Measurements from ENCODE around the gene SPECC1. TPM values are rescaled to one million over a fixed set of nuclear protein-coding genes. Genes with fewer than 3 reads are reported as not detected.

Gene SPECC1
- total and polyA plus RNA-seq, 2 of the 4 experiments (the other 2 are of a cell fraction), result 16.9 to 26.2 TPM

DNA sequence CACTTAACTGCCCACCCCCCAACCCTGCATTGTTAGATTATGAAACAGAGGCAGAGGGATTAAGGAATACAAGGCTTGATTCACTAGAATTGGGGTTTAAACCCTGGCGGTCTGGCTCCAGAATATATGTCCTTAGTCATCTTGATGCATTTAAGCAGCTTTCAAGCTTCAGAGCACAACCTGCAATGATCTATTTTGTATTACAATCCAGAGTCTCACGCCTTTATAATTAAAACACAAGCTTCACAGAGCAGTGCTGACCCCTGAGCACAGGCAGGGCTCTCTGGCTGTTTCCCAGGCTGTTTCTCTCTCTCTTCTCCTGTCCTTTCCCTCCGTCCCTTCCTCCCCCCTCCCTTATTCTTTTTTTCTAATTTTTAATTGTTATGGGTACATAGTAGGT lies 209.1 kb downstream of the SPECC1 start:
- in situ Hi-C loops (cut with MboI; ENCODE audit: low sequenced_read_pairs), result loop anchor here (5.0 kb wide), 1 partner anchor 86 kb away; no protein-coding TSS in a partner anchor

More for the DNA sequence above, 209.1 kb downstream of the SPECC1 start:
- H4K8ac ChIP-seq (ENCODE audit: low read depth in 2 of 2, low read length in 2 of 2), result no peak overlapping the region
- no peak overlapping the region for H2BK5ac ChIP-seq (ENCODE audit: low read depth, low read length, poor library complexity, severe bottlenecking)
- dilution Hi-C loops (cut with HindIII; ENCODE audit: low sequenced_read_pairs, unreplicated experiment) (no loop called here), intact Hi-C loops (cut with micrococcal nuclease) (no loop called here)
- DNase-seq, result no peak
- no peak overlapping the region for H3K14ac ChIP-seq (replicated peaks; ENCODE audit: low read depth, low read length)
- H3K23ac ChIP-seq (ENCODE audit: low read depth, low read length), result no peak overlapping the region
- no peak overlapping the region for H3K27ac ChIP-seq (ENCODE audit: insufficient read depth, low read length)
- H3K27me3 ChIP-seq (ENCODE audit: control insufficient read depth, insufficient read depth, low read length), result no peaks in the 10 kb centered on the region
- no peak overlapping the region for H3K18ac ChIP-seq (ENCODE audit: low read depth, low read length)
- BruUV-seq (replicated peaks), result no TSS peak
- no peak overlapping the region for H3K4me3 ChIP-seq (ENCODE audit: insufficient read depth, low read depth, low read length)
- H3K9me3 ChIP-seq (ENCODE audit: control insufficient read depth, insufficient read depth, low read length), result no peaks in the 10 kb centered on the region
- ChIA-PET POLR2A (ENCODE audit: unreplicated experiment) (no interaction called here), CTCF (no interaction called here)
- no CpG with 5 or more reads among the region's 3 CpGs for WGBS, 2 experiments (ENCODE audit: extremely low coverage in 2 of 2, insufficient read length in 1 of 2)
- no peaks in the 10 kb centered on the region for H3K9me1 ChIP-seq (ENCODE audit: insufficient read depth, low read length)
- H2BK20ac ChIP-seq (ENCODE audit: low read depth, low read length), result no peak overlapping the region
- no peak for ATAC-seq (ENCODE audit: low read depth)
- no peak overlapping the region for H3K9ac ChIP-seq (ENCODE audit: low read depth, low read length)
- no peak overlapping the region for H2AFZ ChIP-seq (replicated peaks; ENCODE audit: low read length, poor library complexity)
- H2BK120ac ChIP-seq (ENCODE audit: low read depth, low read length), result no peak overlapping the region
- TF ChIP-seq CHD1 (IDR thresholded peaks at IDR 0.05; ENCODE audit: low read depth, low read length) (no peak), MAFK (IDR thresholded peaks at IDR 0.05; ENCODE audit: low read depth, low read length) (no peak), RAD21 (IDR thresholded peaks at IDR 0.05; ENCODE audit: low read length) (no peak), POLR2A (IDR thresholded peaks at IDR 0.05; ENCODE audit: low read depth, low read length) (no peak), FOS (IDR thresholded peaks at IDR 0.05; ENCODE audit: low read depth, low read length) (no peak), SMC3 (IDR thresholded peaks at IDR 0.05; ENCODE audit: low read depth, low read length) (no peak), NFE2L2 (IDR thresholded peaks at IDR 0.05; ENCODE audit: low read depth, low read length) (no peak), MXI1 (IDR thresholded peaks at IDR 0.05; ENCODE audit: borderline replicate concordance, low read depth, low read length) (no peak)
- TF ChIP-seq, protein P1, sequence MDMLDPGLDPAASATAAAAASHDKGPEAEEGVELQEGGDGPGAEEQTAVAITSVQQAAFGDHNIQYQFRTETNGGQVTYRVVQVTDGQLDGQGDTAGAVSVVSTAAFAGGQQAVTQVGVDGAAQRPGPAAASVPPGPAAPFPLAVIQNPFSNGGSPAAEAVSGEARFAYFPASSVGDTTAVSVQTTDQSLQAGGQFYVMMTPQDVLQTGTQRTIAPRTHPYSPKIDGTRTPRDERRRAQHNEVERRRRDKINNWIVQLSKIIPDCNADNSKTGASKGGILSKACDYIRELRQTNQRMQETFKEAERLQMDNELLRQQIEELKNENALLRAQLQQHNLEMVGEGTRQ (IDR thresholded peaks at IDR 0.05; ENCODE audit: low read depth, low read length), result no peak
- TF ChIP-seq, protein P2, sequence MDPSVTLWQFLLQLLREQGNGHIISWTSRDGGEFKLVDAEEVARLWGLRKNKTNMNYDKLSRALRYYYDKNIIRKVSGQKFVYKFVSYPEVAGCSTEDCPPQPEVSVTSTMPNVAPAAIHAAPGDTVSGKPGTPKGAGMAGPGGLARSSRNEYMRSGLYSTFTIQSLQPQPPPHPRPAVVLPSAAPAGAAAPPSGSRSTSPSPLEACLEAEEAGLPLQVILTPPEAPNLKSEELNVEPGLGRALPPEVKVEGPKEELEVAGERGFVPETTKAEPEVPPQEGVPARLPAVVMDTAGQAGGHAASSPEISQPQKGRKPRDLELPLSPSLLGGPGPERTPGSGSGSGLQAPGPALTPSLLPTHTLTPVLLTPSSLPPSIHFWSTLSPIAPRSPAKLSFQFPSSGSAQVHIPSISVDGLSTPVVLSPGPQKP (IDR thresholded peaks at IDR 0.05; ENCODE audit: borderline replicate concordance, low read depth, low read length), result no peak
- TF ChIP-seq, protein P3, sequence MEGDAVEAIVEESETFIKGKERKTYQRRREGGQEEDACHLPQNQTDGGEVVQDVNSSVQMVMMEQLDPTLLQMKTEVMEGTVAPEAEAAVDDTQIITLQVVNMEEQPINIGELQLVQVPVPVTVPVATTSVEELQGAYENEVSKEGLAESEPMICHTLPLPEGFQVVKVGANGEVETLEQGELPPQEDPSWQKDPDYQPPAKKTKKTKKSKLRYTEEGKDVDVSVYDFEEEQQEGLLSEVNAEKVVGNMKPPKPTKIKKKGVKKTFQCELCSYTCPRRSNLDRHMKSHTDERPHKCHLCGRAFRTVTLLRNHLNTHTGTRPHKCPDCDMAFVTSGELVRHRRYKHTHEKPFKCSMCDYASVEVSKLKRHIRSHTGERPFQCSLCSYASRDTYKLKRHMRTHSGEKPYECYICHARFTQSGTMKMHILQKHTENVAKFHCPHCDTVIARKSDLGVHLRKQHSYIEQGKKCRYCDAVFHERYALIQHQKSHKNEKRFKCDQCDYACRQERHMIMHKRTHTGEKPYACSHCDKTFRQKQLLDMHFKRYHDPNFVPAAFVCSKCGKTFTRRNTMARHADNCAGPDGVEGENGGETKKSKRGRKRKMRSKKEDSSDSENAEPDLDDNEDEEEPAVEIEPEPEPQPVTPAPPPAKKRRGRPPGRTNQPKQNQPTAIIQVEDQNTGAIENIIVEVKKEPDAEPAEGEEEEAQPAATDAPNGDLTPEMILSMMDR (conservative IDR thresholded peaks at IDR 0.05; ENCODE audit: low read depth, low read length), result no peak
- H3K56ac ChIP-seq (ENCODE audit: extremely low read depth, insufficient read depth, low read length), result no peak overlapping the region
- H2BK15ac ChIP-seq (ENCODE audit: low read depth, low read length), result no peak overlapping the region
- H2AK9ac ChIP-seq (replicated peaks; ENCODE audit: low read depth, low read length, poor library complexity), result no peak overlapping the region
- H3K36me3 ChIP-seq (ENCODE audit: control insufficient read depth, insufficient read depth, low read length), result no peaks in the 10 kb centered on the region
- H3K4ac ChIP-seq (ENCODE audit: low read depth, low read length), result no peak overlapping the region
- no peak overlapping the region for H4K91ac ChIP-seq (ENCODE audit: insufficient read depth, low read depth, low read length)
- H3K4me1 ChIP-seq (ENCODE audit: control insufficient read depth, insufficient read depth, low read length), result no peaks in the 10 kb centered on the region
- H2AK5ac ChIP-seq (ENCODE audit: low read depth, low read length), result no peak overlapping the region
- H4K5ac ChIP-seq (ENCODE audit: low read depth, low read length), result no peak overlapping the region
- no peaks in the 10 kb centered on the region; the same call in 1 of the 2 replicates for H4K20me1 ChIP-seq (ENCODE audit: insufficient read depth, low read length)
- peaks cover 17 to 33% of the 10 kb centered on the region in 2 experiments for H3K79me1 ChIP-seq (ENCODE audit: low read depth in 1 of 2, low read length in 2 of 2)
- no peak overlapping the region for H3K4me2 ChIP-seq (ENCODE audit: low read depth, low read length)

Measured in IMR-90 (cell line).